PC-3 (cell line): ENCODE results near the gene TMEM132D.

Source experiments
- CTCF ChIP-seq: fragments of 300-600 bp; sonication (generic); conservative IDR thresholded peaks from 2 replicates; pipeline ENCODE4 v1.5.1; 2017; ENCODE audit warnings: antibody characterized with exemption, low read depth, mild to moderate bottlenecking, low read length
- EZH2 ChIP-seq: fragments of 300-600 bp; sonication (generic); IDR thresholded peaks from one replicate; pipeline ENCODE4 v1.6.1; 2017; ENCODE audit warnings: antibody characterized with exemption, mild to moderate bottlenecking, low read length; ENCODE audit not compliant: unreplicated experiment

- no peak for TF ChIP-seq EZH2
- TF ChIP-seq CTCF, result no peak
Observed at GRCh38 chr12:129790331-129790730, 113.5 kb downstream of the TMEM132D start.
